Myocyte (in vitro differentiated cells): ENCODE results near the gene OR2T11. TPM values are rescaled to one million over a fixed set of nuclear protein-coding genes. Genes with fewer than 3 reads are reported as not detected.
"Not testable (repeated sequence)": the region's sequence is repeated elsewhere in the genome, so short reads cannot be mapped to it uniquely, and the experiment has no call there.

ENCODE experiments used
- DNase-seq: peaks from one replicate; pipeline ENCODE4 v3.0.0-alpha.2; 2012; ENCODE audit warnings: low read depth
- polyA plus RNA-seq: library from polyadenylated mRNA; unstranded; fragments of >200 nt; gene quantifications from one replicate; pipeline ENCODE4 v1.2.1, GENCODE V29; 2012; ENCODE audit warnings: missing spikeins
- total RNA-seq: library from RNA; depleted of rRNA; stranded (reverse); fragments of >200 nt; gene quantifications from 2 replicates; pipeline ENCODE4 v1.2.3, GENCODE V29; 2014

The OR2T11 gene
- total RNA-seq = not detected in 2 replicates
- polyA plus RNA-seq = not detected

DNA sequence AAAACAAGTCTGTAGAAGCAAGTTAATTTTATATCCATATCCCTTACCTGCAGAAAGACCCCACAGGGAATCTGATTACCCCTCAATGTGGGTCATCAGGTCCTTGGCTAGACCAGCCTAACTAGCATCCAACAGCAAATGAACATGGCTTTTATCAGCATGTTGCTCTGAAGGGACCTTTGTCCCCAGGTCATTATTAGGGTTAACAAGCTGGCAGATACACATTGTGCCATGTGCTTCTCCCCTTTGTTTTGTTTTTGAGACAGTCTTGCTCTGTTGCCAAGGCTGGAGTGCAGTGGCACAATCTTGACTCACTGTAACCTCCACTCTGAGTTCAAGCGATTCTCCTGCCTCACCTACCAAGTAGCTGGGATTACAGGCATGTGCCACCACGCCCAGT, at the start of gene OR2T11:
Gene OR2T11 (minus strand): TSS at position 101 of the 400 bp plus-strand sequence. CDS start 7,963 bp downstream, outside the sequence.
- not testable (repeated sequence) for DNase-seq

DNA sequence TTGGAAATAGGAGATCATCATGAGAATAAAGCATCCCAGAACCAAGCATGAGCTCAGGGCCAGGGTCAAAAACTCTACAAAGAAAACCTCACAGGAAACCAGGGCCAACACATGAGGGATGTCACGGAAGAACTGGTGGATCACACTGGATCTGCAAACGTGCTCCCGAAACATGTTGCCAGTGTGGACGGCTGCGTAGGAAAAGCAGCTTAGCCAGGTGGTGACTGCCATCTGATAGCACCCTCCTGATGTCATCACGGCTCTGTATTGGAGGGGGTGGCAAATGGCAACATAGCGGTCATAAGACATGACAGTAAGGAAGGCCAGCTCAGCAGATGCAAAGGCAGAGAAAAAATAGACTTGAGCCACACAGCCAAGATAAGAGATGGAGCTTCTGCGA, 46.8 kb upstream of the OR2T11 start:
- peak; percentile 6 for DNase-seq

- no peak for DNase-seq
Measured at GRCh38 chr1:248670003-248670402, 35.1 kb upstream of the OR2T11 start.

- not testable (repeated sequence) for DNase-seq
Measured at GRCh38 chr1:248663453-248664328, 28.8 kb upstream of the OR2T11 start.

- DNase-seq = not testable (repeated sequence)
Measured at GRCh38 chr1:248656797-248657196, 21.9 kb upstream of the OR2T11 start.

DNA sequence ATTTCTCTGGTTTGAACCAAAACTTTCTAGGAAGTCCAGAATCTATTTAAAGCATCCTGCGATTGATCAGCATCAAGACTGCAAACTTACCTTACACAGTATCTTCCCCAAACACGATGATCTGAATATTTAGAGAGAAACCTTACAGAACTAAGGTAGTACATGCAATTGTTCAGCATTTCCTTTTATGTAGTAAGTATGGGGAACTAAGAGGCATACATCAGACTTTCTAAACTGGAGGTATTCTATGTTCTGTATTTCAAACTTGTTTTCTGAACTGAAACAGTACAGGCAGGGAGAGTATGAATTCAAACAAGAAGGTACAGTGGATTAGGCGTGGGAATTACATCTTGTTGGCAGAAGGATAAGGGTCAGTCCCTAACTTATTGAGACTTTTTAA, 20.5 kb upstream of the OR2T11 start, which contains the start of gene OR2T27:
Gene OR2T27 (minus strand): TSS at position 175 of the 400 bp plus-strand sequence. CDS start 4,644 bp downstream, outside the sequence.
- not testable (repeated sequence) for DNase-seq

DNA sequence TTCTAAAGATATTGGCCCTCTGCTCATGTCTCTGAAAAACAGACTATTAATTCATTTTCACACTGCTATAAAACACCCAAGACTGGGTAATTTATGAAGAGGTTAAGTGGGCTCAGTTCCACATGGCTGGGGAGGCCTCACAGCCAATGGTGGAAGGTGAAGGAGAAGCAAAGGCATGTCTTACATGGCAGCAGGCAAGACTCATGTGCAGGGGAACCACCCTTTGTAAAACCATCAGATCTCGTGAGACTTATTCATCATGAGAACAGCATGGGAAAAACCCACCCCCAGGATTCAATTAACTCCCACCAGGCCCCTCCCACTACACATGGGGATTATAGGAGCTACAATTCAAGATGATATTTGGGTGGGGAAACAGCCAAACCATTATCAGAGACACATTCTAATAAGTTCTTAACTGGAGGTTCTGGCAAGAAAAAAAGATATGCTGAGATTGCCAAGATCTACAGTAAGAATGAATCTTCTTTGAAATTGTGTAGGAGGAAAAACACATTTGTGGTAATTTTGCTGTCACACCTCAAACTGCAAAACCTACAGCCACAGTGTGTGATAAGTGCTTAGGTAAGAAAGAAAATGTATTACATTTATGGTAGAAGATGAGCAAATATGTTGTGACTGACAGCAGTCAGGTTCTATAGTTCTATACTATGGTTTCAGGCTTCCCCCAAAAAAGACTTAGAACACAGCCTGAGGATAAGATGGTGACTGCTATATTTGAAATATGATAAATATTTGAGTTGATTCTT, 14.1 kb upstream of the OR2T11 start:
- not testable (repeated sequence) for DNase-seq

DNA sequence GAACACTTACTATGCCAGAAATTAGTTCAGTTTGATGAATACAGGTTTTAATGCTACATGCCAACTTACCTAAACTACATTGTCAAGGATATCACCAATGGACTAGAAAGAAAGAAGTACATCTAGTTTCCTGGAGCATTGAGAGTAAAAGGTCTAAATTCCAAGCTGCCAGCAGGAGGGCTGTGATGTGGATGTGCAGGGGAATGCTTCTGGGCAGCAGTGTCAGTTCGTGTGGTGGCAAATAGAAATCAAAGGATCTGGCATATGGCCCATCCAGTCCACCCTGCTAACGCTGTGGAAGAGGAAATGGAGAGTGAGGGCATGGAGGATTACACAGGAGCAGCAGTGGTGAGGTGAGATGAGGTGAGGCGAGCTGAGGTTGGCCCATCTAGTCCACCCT, 10.3 kb upstream of the OR2T11 start, which contains the start of gene OR2T35:
Gene OR2T35 (minus strand): TSS at position 101 of the 400 bp plus-strand sequence. CDS start 6,020 bp downstream, outside the sequence.
- DNase-seq = not testable (repeated sequence)

DNA sequence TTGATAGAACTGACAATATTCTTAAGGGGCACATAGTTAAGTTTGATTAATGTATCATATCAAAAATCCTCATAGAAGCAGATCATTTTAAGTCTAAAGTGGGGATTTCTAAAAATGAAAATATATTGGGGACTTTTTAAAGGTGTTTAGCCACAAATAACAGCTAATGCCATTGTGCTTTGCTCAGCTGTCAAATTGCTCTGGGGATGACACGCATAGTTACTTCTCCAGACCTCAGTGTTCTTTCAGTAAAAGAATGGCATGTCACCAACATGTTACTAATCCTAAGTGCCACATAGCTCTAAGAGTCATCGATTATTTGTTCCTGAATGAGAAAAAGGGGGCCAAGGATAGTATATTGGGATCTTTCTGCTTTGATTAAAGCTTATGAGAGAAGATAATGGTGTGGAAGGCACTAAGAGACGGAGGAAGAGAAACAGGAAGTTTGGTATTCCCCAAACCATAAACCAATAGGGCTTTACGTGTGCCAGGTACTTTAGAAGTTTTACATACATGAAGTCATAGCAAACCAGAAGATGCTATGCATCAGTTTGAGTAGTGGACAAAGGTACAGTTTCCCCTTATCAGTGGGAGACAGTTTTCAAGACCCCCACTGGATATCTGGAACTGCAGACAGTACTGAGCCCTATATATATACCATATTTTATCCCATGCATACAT, 8.2 kb upstream of the OR2T11 start:
- not testable (repeated sequence) for DNase-seq

DNA sequence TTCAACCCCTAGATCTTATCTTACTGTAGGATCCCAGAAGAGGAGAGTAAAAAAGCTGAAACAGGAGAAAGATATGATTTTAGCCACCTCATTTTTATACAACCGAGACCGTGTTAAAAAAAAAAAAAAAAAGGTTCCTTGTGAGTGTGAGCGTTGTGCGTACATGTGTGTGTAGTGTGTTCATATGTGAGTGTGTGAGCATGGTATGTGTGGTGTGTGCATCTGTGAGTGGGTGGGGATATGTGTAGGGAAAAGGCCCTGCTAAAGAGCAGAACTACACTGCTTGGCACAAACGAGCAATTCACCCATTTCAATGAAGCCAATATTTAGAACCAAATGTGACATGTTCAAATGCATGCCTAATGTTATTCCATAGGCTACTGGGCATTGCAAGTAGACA, 6.7 kb upstream of the OR2T11 start:
- not testable (repeated sequence) for DNase-seq

GRCh38 chr1:248640906-248641305, 6.0 kb upstream of the OR2T11 start:
- not testable (repeated sequence) for DNase-seq

- not testable (repeated sequence) for DNase-seq
Measured at GRCh38 chr1:248639652-248640051, 4.8 kb upstream of the OR2T11 start.

- DNase-seq = not testable (repeated sequence)
Measured at GRCh38 chr1:248636612-248637011, 1.7 kb upstream of the OR2T11 start.

DNA sequence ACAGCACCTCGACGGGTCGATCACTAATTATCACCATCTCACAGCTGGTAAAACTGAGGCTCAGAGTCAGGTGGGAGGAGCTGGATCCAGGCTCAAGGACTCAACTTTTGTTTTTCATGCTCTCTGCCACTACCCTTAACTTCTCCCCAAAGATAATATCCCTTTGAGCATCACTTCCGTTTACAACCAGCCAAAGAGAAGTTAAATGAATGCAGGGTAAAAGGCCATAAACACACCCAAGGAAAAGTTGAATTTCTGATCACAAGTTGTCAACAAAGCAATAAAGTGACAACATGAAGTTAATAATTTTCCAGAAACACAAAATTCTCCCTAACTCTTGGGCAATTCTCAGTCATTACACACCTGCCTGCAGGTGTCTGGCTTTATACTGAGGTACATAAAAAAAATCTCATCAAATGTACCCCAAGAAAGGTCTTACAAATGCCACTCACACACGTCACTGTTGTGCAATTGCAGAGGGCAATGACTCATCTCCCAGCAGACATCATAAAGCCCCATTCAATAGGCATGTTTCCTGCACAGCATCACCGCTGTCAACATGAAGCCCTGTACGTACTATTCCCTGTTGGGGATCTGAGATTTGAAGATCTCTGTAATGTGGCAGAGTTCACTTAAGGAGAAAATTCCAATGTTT, 3.4 kb downstream of the OR2T11 start:
- DNase-seq = no peak

- no peak for DNase-seq
Measured at GRCh38 chr1:248630551-248630950, 4.3 kb downstream of the OR2T11 start.

DNA sequence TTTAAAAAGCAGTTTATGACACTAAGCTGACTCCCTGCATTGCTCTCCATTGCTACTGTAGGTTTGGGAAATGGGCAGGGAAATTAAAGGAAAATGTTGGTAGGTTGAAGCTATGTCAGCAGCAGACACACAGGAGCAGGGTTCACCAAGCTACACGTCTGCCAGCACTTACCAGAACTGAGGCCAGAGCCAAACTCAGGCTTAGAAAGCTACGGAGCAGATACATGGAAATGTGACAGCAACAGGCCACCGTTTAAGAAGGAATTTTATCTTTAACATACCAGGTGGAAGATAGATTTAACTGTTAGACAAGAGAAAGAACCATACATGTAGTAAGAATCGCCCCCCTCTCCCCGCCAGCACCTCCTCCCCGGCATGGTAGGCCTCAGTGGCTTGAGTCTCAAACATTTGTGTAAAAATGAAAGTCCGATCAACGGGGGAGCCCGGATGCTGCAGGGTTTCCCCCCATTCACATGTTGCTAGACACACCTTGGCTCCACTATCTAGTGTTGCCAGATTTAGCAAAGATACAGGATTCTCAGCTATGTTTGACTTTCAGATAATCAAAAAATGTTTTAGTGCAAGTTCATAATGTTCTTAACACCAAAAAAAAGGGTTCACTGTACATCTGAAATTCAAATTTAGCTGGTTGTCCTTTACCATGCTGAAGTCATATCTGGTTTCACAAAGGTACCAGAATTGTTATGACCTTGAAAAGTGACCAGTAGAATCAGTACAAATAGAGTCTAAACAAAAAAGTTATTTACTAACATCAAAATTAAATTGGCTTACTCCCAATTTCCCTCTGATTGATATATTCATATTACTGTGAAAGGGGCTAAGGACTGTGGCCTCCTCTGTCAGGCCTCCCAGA, 6.7 kb downstream of the OR2T11 start:
- DNase-seq = no peak

- no peak for DNase-seq
Measured at GRCh38 chr1:248625971-248626370, 8.9 kb downstream of the OR2T11 start.

- no peak for DNase-seq
Measured at GRCh38 chr1:248625166-248625565, 9.7 kb downstream of the OR2T11 start.

- peak; percentile 33 for DNase-seq
Measured at GRCh38 chr1:248622570-248623001, 12.3 kb downstream of the OR2T11 start.

DNA sequence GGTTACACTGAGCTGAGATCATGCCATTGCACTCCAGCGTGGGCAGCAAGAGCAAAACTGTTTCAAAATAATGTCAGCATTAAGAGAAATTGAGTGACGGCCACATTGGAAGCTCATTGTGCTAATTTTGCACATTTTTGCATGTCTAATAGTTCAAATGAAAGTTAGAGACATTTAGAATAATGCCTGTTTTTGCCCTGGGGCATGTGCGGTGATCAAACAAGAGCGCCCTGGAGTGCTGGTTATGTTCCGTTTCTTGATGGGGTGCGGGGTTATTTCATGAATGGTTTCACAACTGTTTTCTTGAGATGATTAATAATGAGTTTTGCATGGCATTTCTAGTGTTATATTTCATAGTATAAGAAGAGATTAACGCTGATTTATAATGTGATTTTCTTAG, 13.1 kb downstream of the OR2T11 start:
- no peak for DNase-seq
